T-helper 9 cell (primary cell): ENCODE data around the gene FSIP2.

Experiments
- DNase-seq: peaks from one replicate; pipeline ENCODE4 v3.0.0-alpha.2; 2020
- total RNA-seq, 2 donors: gene quantifications; one replicate each; lab custom pipeline; 2026; lab: John Stamatoyannopoulos, UW

Gene FSIP2, protein sequence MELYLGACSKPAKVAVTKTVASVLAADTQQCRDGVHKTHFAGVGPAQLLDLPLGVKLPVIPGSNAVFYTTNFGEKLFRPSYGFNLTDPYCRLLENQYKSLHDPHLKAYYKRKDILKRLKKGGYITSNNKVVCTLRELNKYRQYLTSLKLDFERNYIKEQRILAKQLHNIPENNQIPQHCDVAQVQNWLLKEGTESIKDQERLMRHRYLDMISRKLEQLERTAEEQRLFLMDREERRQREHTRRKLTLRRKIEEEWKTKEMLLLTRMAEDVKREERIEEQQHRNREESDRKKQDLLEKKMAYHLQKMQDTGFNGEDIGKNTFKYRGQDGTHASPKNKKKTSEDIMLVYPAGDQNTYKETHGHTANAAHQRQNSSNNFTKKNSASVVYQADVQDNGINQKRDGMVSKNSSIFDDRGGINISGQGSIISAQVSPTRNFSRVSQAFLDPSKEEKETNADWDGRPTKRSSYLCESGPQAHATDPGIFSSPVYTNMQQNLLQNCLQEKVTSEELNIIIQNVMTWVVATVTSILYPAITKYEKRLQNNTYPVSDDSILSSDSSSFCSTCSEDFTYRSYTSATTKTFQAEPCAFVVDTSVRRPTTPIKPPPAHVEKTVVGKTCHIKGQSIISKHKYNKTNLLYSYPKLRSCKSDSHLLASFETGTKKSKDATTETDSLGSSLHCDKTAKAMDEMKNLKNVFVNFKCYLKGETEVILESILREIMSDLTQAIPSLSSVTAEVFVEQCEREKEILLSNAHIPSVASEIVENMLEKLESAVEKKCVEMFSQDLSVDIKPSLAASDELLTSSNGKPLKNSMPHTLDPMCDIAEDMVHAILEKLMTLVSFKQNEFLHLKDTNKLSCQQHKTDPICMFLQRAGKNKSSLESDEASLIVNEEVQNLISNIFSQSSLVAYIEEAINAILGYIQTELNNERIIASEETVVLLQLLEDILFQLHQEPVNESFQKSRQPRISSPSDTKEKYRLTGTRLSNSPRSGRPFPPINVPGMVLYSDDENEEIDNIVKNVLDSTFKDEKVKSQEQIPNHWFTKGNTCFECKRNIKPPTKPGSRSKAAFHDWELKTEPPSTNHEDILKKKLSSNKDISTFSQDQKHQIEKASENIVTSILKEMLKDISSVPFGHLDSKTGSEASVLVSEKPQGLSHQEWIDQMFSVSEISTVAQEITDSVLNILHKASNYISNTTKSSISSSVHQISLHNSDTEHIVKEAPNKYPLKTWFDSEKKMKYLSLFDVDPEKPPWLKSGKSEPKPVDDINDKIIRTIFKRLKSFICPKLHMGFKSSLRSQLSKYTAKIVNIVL (N-terminal part only)
- 0.07 to 0.72 reads per million in 2 donors for total RNA-seq

DNA sequence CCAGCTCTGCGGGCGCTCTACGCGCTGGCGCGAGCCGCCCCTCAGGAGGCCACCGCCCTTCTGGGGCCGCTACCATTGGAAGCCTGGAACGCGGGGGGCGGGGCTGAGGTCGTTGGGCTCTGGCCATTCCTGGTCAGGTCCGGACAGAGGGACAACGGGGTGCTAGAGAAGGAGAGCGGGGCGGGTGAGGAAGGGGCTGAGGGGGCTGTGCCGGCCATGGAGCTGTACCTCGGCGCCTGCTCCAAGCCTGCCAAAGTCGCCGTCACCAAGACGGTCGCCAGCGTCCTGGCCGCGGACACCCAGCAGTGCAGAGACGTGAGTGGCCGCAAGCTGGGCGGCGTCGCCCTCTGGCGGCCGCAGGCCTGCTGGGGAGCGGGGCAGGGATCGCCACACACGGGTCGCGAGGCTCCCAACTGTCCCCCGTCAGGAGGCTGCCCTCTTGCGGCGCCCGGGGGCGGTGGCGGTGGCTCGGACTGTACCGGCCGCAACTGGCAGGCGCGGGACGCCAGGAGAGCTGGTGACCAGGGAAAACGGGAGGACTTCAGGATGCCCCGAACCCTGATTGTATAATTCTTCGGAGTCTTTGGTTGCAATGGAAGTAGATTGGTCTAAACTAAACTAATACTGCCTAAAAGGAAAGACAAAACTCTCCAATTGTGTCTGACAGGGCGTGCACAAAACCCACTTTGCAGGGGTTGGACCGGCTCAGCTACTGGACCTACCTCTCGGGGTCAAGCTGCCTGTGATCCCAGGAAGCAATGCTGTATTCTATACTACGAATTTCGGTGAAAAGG lies at the start of gene FSIP2:
Gene FSIP2 (plus strand): TSS at position 126 of the 794 bp plus-strand sequence. CDS start 91 bp downstream, at position 217.
- no peak for DNase-seq

DNA sequence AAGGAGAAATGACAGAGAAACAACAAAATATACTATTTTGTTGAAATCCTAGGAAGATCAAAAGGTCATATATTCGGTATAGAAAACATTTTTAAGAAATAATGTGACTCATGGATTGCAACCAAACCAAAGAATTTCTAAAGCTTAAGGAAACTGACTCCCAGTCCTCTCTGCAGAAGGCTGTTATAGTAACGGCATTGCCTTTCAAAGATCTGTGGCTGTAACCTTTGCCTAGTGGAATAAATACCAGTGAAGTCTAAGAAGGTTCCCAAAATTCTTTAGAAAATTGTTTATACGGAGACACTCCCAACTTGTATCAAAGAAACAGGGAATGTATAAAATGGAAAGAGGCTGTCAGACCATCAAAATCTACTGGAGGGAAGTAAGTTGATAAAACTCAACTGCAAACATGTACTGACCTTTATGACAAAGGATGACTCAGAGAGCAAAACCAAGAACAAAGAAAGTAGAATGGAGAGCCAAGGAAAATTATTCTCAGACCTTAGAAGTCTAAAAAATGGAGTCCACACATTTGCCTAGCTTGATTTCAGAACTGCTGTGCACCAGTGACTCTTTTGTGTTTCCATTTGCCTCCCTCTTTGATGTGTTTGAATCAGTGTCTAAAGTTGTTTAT lies 48.6 kb upstream of the FSIP2 start:
- no peak for DNase-seq

DNA sequence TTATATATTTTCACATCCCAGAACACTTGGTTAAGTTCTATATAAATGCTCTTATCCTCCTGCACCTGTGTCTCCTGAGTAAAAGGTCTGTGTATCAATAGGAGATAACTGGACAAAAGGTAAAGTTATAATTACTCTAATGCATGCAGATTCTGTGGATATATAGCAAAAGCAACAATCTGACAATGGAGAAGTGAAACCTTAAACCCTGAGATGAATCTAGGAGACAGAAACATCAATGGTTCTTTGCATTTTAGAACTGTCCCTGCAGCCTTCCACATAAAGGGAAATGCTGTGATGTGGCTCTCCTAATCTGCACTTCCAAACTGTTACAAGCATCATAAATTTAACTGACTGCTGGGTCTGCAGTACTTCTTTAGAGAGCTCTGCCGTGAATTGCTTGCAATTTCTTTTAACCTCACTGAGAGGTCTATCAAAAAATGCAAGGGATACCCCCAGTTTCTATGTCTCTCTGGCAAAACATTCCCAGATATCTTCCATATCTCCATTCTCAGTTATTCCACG lies 42.8 kb upstream of the FSIP2 start:
- no peak for DNase-seq

DNA sequence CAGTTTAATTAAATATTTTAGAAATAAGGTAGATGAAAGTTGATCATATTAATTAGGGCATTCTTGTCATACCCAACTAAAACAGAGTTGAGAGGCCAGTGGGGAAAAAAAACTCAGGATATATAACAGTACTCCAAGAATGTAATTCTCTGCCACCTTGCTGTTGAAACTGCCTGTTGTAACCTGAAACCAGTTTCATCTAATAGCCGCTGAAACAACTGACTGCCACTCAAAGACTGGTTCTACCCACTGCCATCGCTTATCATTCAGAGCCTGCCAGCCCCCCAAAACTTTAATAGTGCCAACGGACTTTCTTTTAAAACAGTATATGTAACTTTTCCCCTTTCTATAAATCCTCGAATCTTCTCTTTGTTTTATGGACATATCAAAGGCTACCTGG lies 37.7 kb upstream of the FSIP2 start:
- no peak for DNase-seq

DNA sequence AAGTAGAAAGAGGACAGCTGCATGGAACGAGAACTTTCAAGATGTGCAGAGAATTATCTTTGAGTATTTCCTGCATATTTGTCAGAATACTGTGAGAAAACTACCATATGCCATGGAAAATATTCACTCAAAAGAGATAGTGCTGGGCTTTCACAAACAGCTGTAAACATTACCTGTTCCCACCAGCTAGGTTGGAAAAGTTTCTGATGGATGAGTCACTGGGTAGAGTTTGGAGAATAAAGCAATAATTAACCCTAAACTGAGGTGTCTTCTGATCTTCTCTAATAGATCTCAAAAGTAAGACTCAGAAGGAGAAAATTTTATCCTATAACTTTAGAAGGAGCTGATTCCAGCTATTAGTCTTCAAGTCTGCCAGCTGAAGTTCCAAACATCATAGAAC lies 3.9 kb upstream of the FSIP2 start:
- DNase-seq = no peak

DNA sequence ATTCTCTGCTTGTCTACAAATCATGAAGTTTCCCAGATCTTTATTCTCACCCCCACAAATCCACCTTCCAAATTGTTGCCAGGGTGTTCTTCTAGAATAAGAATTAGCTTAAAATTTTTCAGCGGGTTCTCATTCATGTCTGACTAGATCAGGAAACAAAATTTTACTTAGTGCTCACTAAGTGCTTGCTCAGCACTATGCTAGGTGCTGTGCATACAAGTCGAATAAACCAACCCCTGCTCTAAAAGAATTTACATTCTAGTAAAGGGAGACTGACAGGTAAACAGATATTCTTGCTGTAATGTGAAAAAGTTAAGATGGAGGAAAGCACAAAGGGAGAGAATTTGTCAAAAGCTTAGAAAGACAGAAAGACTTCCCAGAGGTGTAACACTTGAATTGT lies 2.4 kb upstream of the FSIP2 start:
- DNase-seq = no peak

DNA sequence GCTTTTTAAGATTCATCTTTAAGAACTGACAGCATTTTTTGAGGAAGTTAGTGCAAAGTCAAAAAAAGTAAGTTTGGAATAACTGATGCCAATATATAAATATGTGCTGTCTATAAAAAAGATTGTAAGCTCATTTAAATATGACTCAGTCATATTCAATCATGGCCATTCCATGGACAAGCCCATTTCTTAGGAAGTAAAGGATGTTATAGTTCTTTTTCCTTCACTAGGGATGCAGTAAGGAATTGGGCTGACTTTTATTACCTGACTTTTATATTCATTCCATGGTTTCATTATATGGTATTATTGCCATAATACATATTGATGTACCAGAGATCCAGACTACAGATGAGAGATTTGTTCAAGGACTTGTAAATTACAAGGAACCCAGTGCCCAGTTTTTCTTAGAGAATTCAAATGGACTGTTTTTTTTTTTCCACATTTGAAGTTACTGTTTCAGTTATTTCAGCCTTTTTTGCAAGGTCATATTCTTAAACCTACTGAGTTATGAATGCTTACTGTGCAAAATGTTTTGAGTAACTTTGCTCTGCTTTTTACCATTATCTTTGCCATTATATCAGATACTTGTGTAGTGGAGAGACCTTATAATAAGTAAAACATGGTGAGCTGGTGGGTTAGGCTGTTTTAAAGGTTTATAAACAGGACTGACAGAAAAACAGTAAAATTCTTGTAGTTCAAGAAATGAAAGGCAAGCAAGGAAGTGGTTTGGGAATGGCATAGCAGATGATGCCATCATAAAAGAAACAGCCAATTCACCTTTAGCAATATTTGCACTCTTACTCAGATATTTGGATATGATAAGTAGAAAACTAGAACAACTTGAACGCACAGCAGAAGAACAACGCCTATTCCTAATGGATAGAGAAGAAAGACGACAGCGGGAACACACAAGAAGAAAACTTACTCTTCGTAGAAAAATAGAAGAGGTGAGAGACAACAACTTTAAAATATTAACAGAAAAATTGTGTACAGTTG lies 7.6 kb downstream of the FSIP2 start:
- DNase-seq = no peak

DNA sequence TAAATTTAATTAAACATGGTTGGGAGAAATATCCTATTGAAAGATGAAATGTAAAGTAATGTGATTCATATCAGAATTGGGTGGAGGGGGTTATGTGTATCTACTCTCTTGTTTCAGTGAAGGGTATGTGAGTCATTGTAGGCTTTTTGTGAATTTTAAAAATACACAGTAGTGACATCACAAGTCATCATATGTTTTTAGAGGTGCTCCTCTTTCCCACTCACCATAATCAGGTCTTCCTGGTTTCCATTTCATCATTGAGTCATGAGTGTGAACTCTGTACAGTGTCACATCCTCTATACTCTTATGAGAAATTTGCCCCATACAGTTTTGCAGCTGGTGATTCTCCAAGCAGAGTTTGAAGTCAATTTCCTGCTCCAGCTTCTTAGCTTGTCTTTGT lies 18.8 kb downstream of the FSIP2 start:
- no peak for DNase-seq

DNA sequence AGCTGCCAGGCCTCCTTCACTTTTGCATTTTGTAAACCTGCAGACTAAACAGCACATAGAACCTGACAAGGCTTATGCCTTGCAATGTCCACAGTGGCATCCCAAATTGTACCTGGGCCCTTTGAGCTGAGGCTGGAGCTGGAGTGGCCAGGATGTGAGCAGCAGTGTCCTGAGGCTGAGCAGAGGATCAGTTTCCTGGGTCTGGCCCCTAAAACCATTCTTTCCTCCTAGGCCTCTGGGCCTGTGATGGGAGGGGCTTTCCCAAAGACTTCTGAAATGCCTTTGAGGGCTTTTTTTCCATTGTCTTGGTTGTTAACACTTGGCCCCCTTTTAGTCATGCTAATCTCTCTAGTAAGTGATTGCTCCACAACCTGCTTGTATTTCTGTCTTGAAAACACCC lies 32.8 kb downstream of the FSIP2 start:
- no peak for DNase-seq

DNA sequence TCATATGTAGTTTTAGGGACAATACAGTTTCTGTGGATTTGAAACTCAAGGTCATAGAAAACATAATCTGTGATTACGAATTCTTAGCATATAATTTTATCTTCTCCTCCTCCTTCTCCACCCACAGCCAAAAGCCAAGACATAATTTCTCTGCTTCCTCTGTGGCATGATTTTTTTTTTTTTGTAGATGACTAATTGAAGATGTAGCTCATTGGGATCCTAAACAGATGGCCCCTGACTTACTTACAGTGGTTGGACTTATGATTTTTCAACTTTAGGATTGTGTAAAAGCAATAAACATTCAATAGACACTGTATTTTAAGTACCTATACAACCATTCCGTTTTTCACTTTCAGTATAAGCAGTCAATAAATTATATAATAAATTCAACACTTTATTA lies 42.3 kb downstream of the FSIP2 start:
- DNase-seq = no peak

DNA sequence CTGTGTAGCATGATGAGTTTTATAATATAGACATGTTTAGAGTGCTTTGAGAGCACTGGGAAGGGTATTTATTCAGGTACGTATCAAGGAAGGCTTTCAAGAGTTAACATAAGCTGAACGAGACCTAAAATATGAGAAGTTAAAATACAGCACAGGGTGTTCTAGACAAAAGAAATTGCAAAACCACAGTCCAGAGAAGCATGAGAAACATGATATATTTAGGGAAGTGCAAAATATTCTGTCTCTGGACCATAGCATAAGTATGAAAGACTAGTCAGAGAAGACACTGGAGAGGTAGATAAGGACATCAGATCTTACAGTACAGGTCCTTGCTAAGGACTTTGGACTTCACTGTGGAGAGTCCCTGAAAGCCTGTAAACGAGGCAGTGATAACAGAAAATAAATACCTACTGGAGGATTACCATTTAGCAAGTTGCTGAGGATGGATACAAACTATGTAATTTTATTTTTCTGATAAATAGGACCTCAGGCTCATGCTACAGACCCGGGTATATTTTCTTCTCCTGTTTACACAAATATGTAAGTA lies 43.7 kb downstream of the FSIP2 start:
- DNase-seq = no peak

DNA sequence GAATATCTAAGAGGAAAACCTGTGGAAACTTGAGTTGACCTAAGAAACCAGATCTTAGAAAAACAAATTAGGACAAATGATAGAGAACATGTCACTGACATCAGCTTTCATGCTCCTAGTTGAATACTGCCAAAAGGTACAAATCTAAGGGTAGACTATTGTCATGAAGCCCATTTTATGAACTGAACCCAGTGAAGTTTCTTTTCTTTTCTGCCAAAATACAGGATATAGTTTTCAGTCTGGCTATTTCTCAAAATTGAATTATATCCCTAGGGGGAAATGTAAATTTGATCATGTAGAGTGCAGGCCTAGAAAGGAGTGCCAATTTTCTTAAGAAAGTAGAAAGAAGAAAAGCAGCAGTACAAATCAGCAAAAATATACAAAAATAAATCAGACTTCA lies 46.6 kb downstream of the FSIP2 start:
- DNase-seq = no peak

DNA sequence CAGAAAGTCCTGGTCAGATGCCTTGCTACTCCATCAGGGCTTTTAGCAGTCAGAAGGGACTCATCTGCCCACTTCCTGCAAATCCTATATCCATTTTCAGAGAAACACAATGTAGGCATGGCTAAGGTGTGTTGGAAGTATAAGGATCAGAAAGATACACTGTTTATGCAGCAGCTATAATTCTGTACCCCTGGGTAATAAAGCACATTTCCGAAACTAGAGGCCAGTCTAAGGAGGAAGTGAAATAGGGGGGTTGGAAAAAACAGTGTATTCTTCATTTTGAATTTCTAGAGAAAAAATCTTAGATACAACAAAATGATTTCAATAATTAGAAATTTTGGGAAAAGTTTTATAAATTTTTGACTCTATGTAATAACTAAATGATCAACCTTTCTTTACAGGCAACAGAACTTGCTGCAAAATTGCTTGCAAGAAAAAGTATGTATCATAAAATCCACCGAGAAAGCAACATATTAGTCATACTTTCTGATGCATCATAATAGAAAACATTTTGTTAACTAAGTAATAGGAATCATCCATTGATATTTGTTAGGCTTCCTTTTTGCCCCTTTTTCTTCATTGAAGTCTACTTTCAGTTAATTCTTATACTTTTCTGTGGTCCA lies 47.4 kb downstream of the FSIP2 start:
- DNase-seq = no peak

DNA sequence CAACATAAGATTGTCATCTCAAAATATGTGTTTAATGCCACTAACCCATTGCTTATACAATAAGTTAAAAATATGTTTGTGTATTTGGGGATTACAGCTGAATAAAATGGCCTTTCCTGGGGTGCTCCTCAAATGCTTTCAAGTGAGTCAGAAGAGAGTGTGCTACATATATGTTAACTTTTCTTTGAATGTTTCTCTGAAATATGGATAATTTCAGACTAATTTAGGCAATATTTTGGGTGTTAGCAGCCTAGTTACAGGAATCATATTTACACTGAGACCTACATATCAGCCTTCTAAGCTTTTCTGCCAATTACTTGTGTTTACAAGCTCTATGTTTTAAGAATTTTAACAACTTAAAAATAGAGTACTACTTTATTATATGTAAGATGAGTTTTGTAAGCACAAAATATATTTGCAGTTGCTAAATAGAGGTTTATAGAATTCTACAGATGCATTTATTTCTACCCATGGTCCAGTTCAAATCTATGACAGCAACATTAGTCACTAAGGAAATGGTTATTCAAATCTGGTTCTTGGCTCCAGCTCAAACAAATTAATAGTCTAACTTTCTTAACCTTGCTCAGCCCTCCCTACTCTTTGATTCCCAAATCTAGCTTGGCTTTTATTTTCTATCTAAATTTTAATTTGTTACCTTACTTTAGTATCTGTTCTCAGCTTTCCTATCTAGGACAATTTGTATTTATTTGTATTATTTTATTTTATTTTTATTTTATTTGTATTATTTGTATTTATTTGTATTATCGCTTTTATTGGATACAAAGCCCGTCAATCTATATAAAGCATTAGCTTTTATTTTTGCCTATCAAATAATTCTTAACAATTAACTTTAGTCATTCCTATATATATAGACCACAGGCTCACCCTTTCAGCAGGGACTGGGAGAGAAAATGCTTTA lies 48.9 kb downstream of the FSIP2 start:
- no peak for DNase-seq

DNA sequence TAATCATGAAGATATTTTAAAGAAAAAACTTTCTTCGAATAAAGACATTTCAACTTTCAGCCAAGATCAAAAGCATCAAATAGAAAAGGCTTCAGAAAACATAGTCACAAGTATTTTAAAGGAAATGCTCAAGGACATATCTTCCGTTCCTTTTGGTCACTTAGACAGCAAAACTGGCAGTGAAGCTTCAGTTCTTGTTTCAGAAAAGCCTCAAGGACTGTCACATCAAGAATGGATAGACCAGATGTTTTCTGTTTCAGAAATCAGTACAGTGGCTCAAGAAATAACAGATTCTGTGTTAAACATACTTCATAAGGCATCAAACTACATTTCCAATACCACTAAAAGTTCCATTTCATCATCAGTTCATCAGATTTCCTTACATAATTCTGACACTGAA lies 51.8 kb downstream of the FSIP2 start:
- DNase-seq = no peak

DNA sequence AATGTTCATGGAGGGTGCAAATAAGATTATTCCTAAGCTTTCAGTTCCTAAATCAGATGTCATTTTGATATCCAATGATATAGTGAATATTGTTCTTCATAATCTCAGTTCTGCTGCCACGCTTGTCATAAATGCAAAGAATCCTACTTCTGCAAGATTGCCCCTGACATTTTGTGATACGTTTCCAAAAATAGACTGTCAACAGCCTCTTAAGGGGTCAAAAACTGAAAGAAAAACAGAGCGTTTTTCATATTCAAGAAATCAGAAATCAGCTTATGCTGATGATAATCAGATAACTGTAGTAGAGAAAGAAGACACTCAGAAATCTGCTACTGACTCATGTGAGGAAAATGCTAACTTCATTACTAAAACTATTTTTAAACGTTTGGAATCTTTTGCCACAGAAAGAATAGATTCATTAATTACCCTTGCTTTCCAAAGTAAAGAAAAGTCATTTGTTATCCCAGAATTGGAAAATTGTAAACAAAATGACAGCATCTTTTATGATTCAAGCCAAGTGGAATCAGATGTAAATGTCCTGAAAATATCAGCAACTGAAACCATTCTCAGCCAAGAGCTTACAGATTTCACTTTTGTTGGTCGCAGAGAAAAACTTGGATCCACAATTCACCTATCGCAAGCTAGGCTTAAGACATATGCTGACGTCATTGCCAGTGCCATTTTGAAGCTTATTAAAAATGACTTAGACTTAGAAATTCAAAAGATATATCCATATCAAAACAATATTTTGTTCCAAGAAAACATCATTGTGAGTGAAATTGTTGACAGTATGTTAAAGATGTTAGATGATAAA lies 55.1 kb downstream of the FSIP2 start:
- DNase-seq = no peak

DNA sequence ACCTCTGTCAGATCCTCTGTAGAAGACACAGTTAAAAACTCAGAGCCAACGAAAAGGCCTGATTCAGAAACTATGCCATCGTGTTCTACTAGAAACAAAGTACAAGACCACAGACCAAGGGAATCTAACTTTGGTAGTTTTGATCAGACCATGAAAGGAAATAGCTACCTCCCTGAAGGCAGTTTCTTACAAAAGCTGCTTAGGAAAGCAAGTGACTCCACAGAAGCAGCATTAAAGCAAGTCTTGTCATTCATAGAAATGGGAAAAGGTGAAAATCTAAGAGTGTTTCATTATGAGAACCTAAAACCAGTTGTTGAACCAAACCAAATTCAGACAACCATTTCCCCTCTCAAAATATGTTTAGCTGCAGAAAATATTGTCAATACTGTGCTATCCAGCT lies 58.2 kb downstream of the FSIP2 start:
- DNase-seq = no peak
